GM23338 (cell line): ENCODE results near the gene MT1HL1. TPM values are rescaled to one million over a fixed set of nuclear protein-coding genes. Genes with fewer than 3 reads are reported as not detected.

ENCODE experiments used
- ATAC-seq: fragments of 200-7000 bp; cut with Tn5 transposase; 3 replicates; pipeline ENCODE4 v1.9.1; 2020
- DNase-seq: peaks from one replicate; pipeline ENCODE4 v3.0.0-alpha.2; 2015; ENCODE audit warnings: low spot score
- H2AFZ ChIP-seq: fragments of 200-600 bp; sonication (generic); 2 replicates; pipeline ENCODE4 v1.8.0; 2016; ENCODE audit warnings: antibody characterized with exemption, mild to moderate bottlenecking, moderate library complexity
- H3F3A ChIP-seq: fragments of 200-600 bp; sonication (generic); replicated peaks from 2 replicates; pipeline ENCODE4 v1.8.0; 2017; ENCODE audit warnings: antibody characterized with exemption, mixed run types, low read depth
- H3K27ac ChIP-seq: fragments of 200-600 bp; sonication (generic); 2 replicates; pipeline ENCODE4 v1.6.1; 2016; ENCODE audit warnings: low read depth
- H3K27me3 ChIP-seq: fragments of 200-600 bp; sonication (generic); 2 replicates; pipeline ENCODE4 v1.8.0; 2016; ENCODE audit warnings: mild to moderate bottlenecking, mixed run types, moderate library complexity; ENCODE audit not compliant: insufficient read depth
- H3K36me3 ChIP-seq: fragments of 200-600 bp; sonication (generic); 2 replicates; pipeline ENCODE4 v1.8.0; 2016; ENCODE audit warnings: mild to moderate bottlenecking; ENCODE audit not compliant: insufficient read depth
- H3K4me1 ChIP-seq: fragments of 200-600 bp; sonication (generic); 2 replicates; pipeline ENCODE4 v1.8.0; 2016; ENCODE audit warnings: mild to moderate bottlenecking, moderate library complexity; ENCODE audit not compliant: insufficient read depth
- H3K4me2 ChIP-seq: fragments of 200-600 bp; sonication (generic); 2 replicates; pipeline ENCODE4 v1.7.1; 2017; ENCODE audit warnings: mixed run types
- H3K4me3 ChIP-seq: fragments of 200-600 bp; sonication (generic); 2 replicates; pipeline ENCODE4 v1.6.1; 2016; ENCODE audit warnings: mixed run types
- H3K79me2 ChIP-seq: fragments of 200-600 bp; sonication (generic); replicated peaks from 2 replicates; pipeline ENCODE4 v1.8.0; 2017; ENCODE audit warnings: mild to moderate bottlenecking; ENCODE audit not compliant: insufficient read depth
- H3K9me2 ChIP-seq: fragments of 200-600 bp; sonication (generic); 2 replicates; pipeline ENCODE4 v1.8.0; 2017; ENCODE audit not compliant: insufficient read depth
- H4K20me1 ChIP-seq: fragments of 200-600 bp; sonication (generic); replicated peaks from 2 replicates; pipeline ENCODE4 v1.8.0; 2017; ENCODE audit warnings: mild to moderate bottlenecking; ENCODE audit not compliant: insufficient read depth
- H3K27ac Mint-ChIP-seq: 2 replicates; pipeline ENCODE4 v1.8.0; 2020; ENCODE audit warnings: inconsistent platforms, mild to moderate bottlenecking, moderate library complexity, mixed read lengths
- H3K27me3 Mint-ChIP-seq: 3 replicates; pipeline ENCODE4 v1.8.0; 2022; ENCODE audit warnings: low read depth, mild to moderate bottlenecking, moderate library complexity, mixed read lengths, inconsistent platforms; ENCODE audit not compliant: insufficient read depth, poor library complexity
- H3K36me3 Mint-ChIP-seq: 3 replicates; pipeline ENCODE4 v1.8.0; 2021; ENCODE audit warnings: low read depth, mild to moderate bottlenecking, inconsistent platforms, moderate library complexity, mixed read lengths
- H3K4me1 Mint-ChIP-seq: 3 replicates; pipeline ENCODE4 v1.8.0; 2020; ENCODE audit warnings: mild to moderate bottlenecking, inconsistent platforms, mixed read lengths
- H3K4me3 Mint-ChIP-seq: 3 replicates; pipeline ENCODE4 v1.8.0; 2021; ENCODE audit warnings: moderate library complexity, mild to moderate bottlenecking, inconsistent platforms, mixed read lengths
- H3K9me3 Mint-ChIP-seq: 3 replicates; pipeline ENCODE4 v1.8.0; 2020; ENCODE audit warnings: moderate library complexity, mild to moderate bottlenecking, inconsistent platforms, mixed read lengths
- CREB1 ChIP-seq: fragments of 250-450 bp; sonication (Bioruptor Pico); IDR thresholded peaks from 2 replicates; pipeline ENCODE4 v1.5.0; 2020; ENCODE audit warnings: low read depth, mild to moderate bottlenecking, moderate library complexity
- ETS1 ChIP-seq: IDR thresholded peaks from 2 replicates; pipeline ENCODE4 v1.6.1; 2016; ENCODE audit warnings: antibody characterized with exemption
- EZH2 ChIP-seq: fragments of 200-600 bp; sonication (generic); IDR thresholded peaks from one replicate; pipeline ENCODE4 v1.8.0; 2017; ENCODE audit warnings: antibody characterized with exemption, mild to moderate bottlenecking, low read depth; ENCODE audit not compliant: unreplicated experiment
- JUNB ChIP-seq: IDR thresholded peaks from one replicate; pipeline ENCODE4 v1.6.1; 2016; ENCODE audit warnings: antibody characterized with exemption; ENCODE audit not compliant: unreplicated experiment
- NANOG ChIP-seq: IDR thresholded peaks from 2 replicates; pipeline ENCODE4 v1.6.1; 2016; ENCODE audit warnings: antibody characterized with exemption, borderline replicate concordance
- POLR2AphosphoS5 ChIP-seq: IDR thresholded peaks from 2 replicates; pipeline ENCODE4 v1.6.1; 2016; ENCODE audit warnings: antibody characterized with exemption, low read depth
- STAT1 ChIP-seq: IDR thresholded peaks from one replicate; pipeline ENCODE4 v1.6.1; 2016; ENCODE audit warnings: antibody characterized with exemption; ENCODE audit not compliant: unreplicated experiment
- ZNF114 ChIP-seq: fragments of 250-450 bp; sonication (Bioruptor Pico); IDR thresholded peaks from 2 replicates; pipeline ENCODE4 v1.5.0; 2020; ENCODE audit warnings: mild to moderate bottlenecking, moderate library complexity
- ZNF331 ChIP-seq: fragments of 250-450 bp; sonication (Bioruptor Pico); IDR thresholded peaks from 2 replicates; pipeline ENCODE4 v1.5.0; 2020; ENCODE audit warnings: low read depth, mild to moderate bottlenecking, moderate library complexity
- polyA plus RNA-seq: library from polyadenylated mRNA; unstranded; fragments of >200 nt; fragmentation: Nextera tagmentation; extraction: Ambion mirVana; gene quantifications from 2 replicates; pipeline ENCODE4 v1.2.1, GENCODE V29; 2016
- total RNA-seq: library from RNA; depleted of rRNA; stranded (reverse); fragments of >200 nt; shearing (Covaris generic); gene quantifications from 2 replicates; pipeline ENCODE4 v1.2.3, GENCODE V29; 2014
- TF ChIP-seq, protein P1 (sequence below): IDR thresholded peaks from one replicate; pipeline ENCODE4 v1.6.1; 2018; ENCODE audit warnings: antibody characterized with exemption; ENCODE audit not compliant: unreplicated experiment
- TF ChIP-seq, protein P2 (sequence below): fragments of 250-450 bp; sonication (Bioruptor Pico); IDR thresholded peaks from 2 replicates; pipeline ENCODE4 v1.5.0; 2020; ENCODE audit warnings: mild to moderate bottlenecking, moderate library complexity
- TF ChIP-seq, protein P3 (sequence below), 2 experiments: fragments of 200-600 bp in 1 of 2; sonication (generic) in 1 of 2; conservative IDR thresholded peaks; 2 replicates each; pipeline versions ENCODE4 v1.5.1 to v1.6.1; 2016 to 2017; ENCODE audit warnings: antibody characterized with exemption in 2 of 2, low read depth in 2 of 2, mild to moderate bottlenecking in 2 of 2, moderate library complexity in 1 of 2

MT1HL1 gene
- total and polyA plus RNA-seq, 2 experiments from 2014 or later: not detected

GRCh38 chr1:237003516-237003915 is 725 bp downstream of the MT1HL1 start (continued):
- TF ChIP-seq EZH2 (no peak), NANOG (no peak)

DNA sequence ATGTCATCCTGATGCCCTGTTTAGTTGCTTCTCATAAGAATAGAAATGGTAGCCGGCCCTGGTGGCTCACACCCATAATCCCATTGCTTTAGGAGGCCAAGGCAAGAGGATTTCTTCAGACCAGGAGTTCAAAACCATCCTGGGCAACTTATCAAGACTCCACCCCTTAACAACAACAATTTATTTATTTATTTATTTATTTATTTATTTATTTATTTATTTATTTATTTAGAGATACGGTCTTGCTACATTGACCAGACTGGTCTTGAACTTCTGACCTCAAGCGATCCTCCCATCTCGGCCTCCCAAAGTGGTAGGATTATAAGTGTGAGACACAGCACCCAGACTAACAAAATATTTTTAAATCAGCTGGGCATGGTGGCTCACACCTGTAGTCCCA is 4.0 kb downstream of the MT1HL1 start:
- Histone ChIP-seq H3K27me3 (no peaks in the 10 kb centered on the region), H3K4me3 (no peak overlapping the region), H2AFZ (no peak overlapping the region), H3K9me2 (no peaks in the 10 kb centered on the region), H3K4me1 (peaks cover 13% of the 10 kb centered on the region), H4K20me1 (no peaks in the 10 kb centered on the region), H3K36me3 (no peaks in the 10 kb centered on the region), H3K27ac (no peak overlapping the region), H3F3A (no peaks in the 10 kb centered on the region; the same call in 1 of the 2 replicates), H3K79me2 (no peaks in the 10 kb centered on the region), H3K4me2 (no peak overlapping the region)
- Mint-ChIP-seq H3K4me1 (peaks cover 16% of the 10 kb centered on the region), H3K9me3 (no peaks in the 10 kb centered on the region; the same call in 2 of the 3 replicates), H3K27ac (no peak overlapping the region), H3K4me3 (no peak overlapping the region), H3K36me3 (no peaks in the 10 kb centered on the region), H3K27me3 (peaks cover 6% of the 10 kb centered on the region)
- TF ChIP-seq, protein P1, sequence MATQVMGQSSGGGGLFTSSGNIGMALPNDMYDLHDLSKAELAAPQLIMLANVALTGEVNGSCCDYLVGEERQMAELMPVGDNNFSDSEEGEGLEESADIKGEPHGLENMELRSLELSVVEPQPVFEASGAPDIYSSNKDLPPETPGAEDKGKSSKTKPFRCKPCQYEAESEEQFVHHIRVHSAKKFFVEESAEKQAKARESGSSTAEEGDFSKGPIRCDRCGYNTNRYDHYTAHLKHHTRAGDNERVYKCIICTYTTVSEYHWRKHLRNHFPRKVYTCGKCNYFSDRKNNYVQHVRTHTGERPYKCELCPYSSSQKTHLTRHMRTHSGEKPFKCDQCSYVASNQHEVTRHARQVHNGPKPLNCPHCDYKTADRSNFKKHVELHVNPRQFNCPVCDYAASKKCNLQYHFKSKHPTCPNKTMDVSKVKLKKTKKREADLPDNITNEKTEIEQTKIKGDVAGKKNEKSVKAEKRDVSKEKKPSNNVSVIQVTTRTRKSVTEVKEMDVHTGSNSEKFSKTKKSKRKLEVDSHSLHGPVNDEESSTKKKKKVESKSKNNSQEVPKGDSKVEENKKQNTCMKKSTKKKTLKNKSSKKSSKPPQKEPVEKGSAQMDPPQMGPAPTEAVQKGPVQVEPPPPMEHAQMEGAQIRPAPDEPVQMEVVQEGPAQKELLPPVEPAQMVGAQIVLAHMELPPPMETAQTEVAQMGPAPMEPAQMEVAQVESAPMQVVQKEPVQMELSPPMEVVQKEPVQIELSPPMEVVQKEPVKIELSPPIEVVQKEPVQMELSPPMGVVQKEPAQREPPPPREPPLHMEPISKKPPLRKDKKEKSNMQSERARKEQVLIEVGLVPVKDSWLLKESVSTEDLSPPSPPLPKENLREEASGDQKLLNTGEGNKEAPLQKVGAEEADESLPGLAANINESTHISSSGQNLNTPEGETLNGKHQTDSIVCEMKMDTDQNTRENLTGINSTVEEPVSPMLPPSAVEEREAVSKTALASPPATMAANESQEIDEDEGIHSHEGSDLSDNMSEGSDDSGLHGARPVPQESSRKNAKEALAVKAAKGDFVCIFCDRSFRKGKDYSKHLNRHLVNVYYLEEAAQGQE: no peak
- TF ChIP-seq NANOG (no peak), ETS1 (no peak), ZNF114 (CRISPR knock-in tag) (no peak), JUNB (no peak), STAT1 (no peak), EZH2 (no peak), POLR2AphosphoS5 (no peak), ZNF331 (no peak), CREB1 (CRISPR knock-in tag) (no peak)
- TF ChIP-seq, protein P2, sequence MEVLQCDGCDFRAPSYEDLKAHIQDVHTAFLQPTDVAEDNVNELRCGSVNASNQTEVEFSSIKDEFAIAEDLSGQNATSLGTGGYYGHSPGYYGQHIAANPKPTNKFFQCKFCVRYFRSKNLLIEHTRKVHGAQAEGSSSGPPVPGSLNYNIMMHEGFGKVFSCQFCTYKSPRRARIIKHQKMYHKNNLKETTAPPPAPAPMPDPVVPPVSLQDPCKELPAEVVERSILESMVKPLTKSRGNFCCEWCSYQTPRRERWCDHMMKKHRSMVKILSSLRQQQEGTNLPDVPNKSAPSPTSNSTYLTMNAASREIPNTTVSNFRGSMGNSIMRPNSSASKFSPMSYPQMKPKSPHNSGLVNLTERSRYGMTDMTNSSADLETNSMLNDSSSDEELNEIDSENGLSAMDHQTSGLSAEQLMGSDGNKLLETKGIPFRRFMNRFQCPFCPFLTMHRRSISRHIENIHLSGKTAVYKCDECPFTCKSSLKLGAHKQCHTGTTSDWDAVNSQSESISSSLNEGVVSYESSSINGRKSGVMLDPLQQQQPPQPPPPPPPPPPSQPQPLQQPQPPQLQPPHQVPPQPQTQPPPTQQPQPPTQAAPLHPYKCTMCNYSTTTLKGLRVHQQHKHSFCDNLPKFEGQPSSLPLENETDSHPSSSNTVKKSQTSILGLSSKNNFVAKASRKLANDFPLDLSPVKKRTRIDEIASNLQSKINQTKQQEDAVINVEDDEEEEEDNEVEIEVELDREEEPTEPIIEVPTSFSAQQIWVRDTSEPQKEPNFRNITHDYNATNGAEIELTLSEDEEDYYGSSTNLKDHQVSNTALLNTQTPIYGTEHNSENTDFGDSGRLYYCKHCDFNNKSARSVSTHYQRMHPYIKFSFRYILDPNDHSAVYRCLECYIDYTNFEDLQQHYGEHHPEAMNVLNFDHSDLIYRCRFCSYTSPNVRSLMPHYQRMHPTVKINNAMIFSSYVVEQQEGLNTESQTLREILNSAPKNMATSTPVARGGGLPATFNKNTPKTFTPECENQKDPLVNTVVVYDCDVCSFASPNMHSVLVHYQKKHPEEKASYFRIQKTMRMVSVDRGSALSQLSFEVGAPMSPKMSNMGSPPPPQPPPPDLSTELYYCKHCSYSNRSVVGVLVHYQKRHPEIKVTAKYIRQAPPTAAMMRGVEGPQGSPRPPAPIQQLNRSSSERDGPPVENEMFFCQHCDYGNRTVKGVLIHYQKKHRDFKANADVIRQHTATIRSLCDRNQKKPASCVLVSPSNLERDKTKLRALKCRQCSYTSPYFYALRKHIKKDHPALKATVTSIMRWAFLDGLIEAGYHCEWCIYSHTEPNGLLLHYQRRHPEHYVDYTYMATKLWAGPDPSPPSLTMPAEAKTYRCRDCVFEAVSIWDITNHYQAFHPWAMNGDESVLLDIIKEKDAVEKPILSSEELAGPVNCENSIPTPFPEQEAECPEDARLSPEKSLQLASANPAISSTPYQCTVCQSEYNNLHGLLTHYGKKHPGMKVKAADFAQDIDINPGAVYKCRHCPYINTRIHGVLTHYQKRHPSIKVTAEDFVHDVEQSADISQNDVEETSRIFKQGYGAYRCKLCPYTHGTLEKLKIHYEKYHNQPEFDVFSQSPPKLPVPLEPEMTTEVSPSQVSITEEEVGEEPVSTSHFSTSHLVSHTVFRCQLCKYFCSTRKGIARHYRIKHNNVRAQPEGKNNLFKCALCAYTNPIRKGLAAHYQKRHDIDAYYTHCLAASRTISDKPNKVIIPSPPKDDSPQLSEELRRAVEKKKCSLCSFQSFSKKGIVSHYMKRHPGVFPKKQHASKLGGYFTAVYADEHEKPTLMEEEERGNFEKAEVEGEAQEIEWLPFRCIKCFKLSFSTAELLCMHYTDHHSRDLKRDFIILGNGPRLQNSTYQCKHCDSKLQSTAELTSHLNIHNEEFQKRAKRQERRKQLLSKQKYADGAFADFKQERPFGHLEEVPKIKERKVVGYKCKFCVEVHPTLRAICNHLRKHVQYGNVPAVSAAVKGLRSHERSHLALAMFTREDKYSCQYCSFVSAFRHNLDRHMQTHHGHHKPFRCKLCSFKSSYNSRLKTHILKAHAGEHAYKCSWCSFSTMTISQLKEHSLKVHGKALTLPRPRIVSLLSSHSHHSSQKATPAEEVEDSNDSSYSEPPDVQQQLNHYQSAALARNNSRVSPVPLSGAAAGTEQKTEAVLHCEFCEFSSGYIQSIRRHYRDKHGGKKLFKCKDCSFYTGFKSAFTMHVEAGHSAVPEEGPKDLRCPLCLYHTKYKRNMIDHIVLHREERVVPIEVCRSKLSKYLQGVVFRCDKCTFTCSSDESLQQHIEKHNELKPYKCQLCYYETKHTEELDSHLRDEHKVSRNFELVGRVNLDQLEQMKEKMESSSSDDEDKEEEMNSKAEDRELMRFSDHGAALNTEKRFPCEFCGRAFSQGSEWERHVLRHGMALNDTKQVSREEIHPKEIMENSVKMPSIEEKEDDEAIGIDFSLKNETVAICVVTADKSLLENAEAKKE (CRISPR knock-in tag): no peak
- TF ChIP-seq, protein P3, sequence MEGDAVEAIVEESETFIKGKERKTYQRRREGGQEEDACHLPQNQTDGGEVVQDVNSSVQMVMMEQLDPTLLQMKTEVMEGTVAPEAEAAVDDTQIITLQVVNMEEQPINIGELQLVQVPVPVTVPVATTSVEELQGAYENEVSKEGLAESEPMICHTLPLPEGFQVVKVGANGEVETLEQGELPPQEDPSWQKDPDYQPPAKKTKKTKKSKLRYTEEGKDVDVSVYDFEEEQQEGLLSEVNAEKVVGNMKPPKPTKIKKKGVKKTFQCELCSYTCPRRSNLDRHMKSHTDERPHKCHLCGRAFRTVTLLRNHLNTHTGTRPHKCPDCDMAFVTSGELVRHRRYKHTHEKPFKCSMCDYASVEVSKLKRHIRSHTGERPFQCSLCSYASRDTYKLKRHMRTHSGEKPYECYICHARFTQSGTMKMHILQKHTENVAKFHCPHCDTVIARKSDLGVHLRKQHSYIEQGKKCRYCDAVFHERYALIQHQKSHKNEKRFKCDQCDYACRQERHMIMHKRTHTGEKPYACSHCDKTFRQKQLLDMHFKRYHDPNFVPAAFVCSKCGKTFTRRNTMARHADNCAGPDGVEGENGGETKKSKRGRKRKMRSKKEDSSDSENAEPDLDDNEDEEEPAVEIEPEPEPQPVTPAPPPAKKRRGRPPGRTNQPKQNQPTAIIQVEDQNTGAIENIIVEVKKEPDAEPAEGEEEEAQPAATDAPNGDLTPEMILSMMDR (conservative IDR thresholded peaks at IDR 0.05; ENCODE audit: low read depth in 2 of 2): no peak
- no peak for DNase-seq
- no peak for ATAC-seq
